Measurements from ENCODE around the gene PTGIS.

DNA sequence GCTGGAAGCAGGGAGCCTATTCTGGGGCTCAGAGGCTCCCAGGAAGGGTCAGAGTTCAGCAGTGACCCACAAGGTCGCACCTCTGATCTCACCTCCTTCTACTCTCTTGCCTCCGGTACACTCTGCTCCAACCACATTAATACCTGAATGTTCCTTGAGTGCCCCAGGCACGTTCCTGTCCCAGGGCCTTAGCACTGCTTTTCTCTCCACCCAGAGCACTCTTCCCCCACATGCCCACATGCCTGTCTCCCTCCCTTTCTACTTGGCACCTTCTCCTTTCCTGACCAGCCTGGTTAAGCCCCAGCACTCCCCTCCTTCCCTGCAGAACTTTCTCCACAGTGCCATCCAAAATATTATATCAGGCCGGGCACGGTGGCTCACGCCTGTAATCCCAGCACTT lies 98.9 kb downstream of the PTGIS start:
- TF ChIP-seq, protein P1, sequence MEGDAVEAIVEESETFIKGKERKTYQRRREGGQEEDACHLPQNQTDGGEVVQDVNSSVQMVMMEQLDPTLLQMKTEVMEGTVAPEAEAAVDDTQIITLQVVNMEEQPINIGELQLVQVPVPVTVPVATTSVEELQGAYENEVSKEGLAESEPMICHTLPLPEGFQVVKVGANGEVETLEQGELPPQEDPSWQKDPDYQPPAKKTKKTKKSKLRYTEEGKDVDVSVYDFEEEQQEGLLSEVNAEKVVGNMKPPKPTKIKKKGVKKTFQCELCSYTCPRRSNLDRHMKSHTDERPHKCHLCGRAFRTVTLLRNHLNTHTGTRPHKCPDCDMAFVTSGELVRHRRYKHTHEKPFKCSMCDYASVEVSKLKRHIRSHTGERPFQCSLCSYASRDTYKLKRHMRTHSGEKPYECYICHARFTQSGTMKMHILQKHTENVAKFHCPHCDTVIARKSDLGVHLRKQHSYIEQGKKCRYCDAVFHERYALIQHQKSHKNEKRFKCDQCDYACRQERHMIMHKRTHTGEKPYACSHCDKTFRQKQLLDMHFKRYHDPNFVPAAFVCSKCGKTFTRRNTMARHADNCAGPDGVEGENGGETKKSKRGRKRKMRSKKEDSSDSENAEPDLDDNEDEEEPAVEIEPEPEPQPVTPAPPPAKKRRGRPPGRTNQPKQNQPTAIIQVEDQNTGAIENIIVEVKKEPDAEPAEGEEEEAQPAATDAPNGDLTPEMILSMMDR (IDR thresholded peaks at IDR 0.05): no peak
- no peak for TF ChIP-seq POLR2A (IDR thresholded peaks at IDR 0.05)

Data from esophagus squamous epithelium (tissue), 4 donors.